Brain microvascular endothelial cell (primary cell): ENCODE data around the gene CTU2.

ENCODE experiments used
- DNase-seq: peaks from one replicate; pipeline ENCODE4 v3.0.0-alpha.2; 2020
- H3K27ac ChIP-seq: fragments of 250-450 bp; sonication (Bioruptor Pico); 2 replicates; pipeline ENCODE4 v1.5.1; 2020; ENCODE audit warnings: mild to moderate bottlenecking, moderate library complexity
- H3K27me3 ChIP-seq: fragments of 250-450 bp; sonication (Bioruptor Pico); replicated peaks from 2 replicates; pipeline ENCODE4 v1.5.1; 2020; ENCODE audit warnings: mild to moderate bottlenecking
- H3K36me3 ChIP-seq: fragments of 250-450 bp; sonication (Bioruptor Pico); replicated peaks from 2 replicates; pipeline ENCODE4 v1.5.1; 2020; ENCODE audit warnings: mild to moderate bottlenecking
- H3K4me3 ChIP-seq: 2 replicates; pipeline ENCODE4 v1.5.1; 2011; ENCODE audit warnings: low read depth, mild to moderate bottlenecking, control low read depth, low read length, moderate library complexity
- CTCF ChIP-seq: IDR thresholded peaks from 2 replicates; pipeline ENCODE4 v1.5.1; 2011; ENCODE audit warnings: low read depth, mild to moderate bottlenecking, moderate library complexity, low read length, control low read depth, inconsistent platforms; ENCODE audit errors: missing control alignments
- in situ Hi-C: cut with HindIII; loops from 2 replicates; pipeline ENCODE4 v1.10.0; 2017; ENCODE audit warnings: low sequenced_read_pairs, low pct_ligation_motif_present

The CTU2 gene

GRCh38 chr16:88700636-88701482 is 5.4 kb upstream of the CTU2 start:
- DNase-seq, result peak; percentile 94
- H3K36me3 ChIP-seq, result peaks cover 25% of the 10 kb centered on the region
- no peak for TF ChIP-seq CTCF
- H3K4me3 ChIP-seq, result peak overlapping the region; percentile 27
- H3K27ac ChIP-seq, result peak overlapping the region; percentile 49
- H3K27me3 ChIP-seq, result no peaks in the 10 kb centered on the region
- in situ Hi-C loops, result no loop called here

- in situ Hi-C loops, result no loop called here
- Histone ChIP-seq H3K27me3 (no peaks in the 10 kb centered on the region), H3K4me3 (no peak overlapping the region), H3K36me3 (peaks cover 19% of the 10 kb centered on the region), H3K27ac (peak overlapping the region; percentile 23)
- TF ChIP-seq CTCF, result no peak
- no peak for DNase-seq
Measured at GRCh38 chr16:88701581-88702370, 4.5 kb upstream of the CTU2 start.

GRCh38 chr16:88702371-88703210 is 3.7 kb upstream of the CTU2 start:
- in situ Hi-C loops, result no loop called here
- DNase-seq, result no peak
- TF ChIP-seq CTCF, result no peak
- Histone ChIP-seq H3K27me3 (no peaks in the 10 kb centered on the region), H3K4me3 (no peak overlapping the region), H3K27ac (no peak overlapping the region), H3K36me3 (peaks cover 12% of the 10 kb centered on the region)

GRCh38 chr16:88703486-88704309 is 2.6 kb upstream of the CTU2 start:
- DNase-seq, result no peak
- in situ Hi-C loops, result no loop called here
- Histone ChIP-seq H3K27me3 (no peaks in the 10 kb centered on the region), H3K27ac (no peak overlapping the region), H3K4me3 (no peak overlapping the region), H3K36me3 (peaks cover 3% of the 10 kb centered on the region)
- TF ChIP-seq CTCF, result no peak

GRCh38 chr16:88705076-88705684 is 1.1 kb upstream of the CTU2 start:
- H3K27ac ChIP-seq, result peak overlapping the region; percentile 7
- TF ChIP-seq CTCF, result no peak
- no peaks in the 10 kb centered on the region for H3K27me3 ChIP-seq
- H3K36me3 ChIP-seq, result peaks cover 2% of the 10 kb centered on the region
- peak overlapping the region; percentile 63 for H3K4me3 ChIP-seq
- DNase-seq, result peak; percentile 17
- in situ Hi-C loops, result no loop called here
